GM19395 (cell line): ENCODE results near the gene HOXB5.

Experiments used
- ATAC-seq: cut with Tn5 transposase; IDR thresholded peaks from one replicate; pipeline ENCODE4 v1.9.1; 2021; ENCODE audit warnings: mild to moderate bottlenecking, moderate library complexity; ENCODE audit not compliant: unreplicated experiment

The HOXB5 gene

DNA sequence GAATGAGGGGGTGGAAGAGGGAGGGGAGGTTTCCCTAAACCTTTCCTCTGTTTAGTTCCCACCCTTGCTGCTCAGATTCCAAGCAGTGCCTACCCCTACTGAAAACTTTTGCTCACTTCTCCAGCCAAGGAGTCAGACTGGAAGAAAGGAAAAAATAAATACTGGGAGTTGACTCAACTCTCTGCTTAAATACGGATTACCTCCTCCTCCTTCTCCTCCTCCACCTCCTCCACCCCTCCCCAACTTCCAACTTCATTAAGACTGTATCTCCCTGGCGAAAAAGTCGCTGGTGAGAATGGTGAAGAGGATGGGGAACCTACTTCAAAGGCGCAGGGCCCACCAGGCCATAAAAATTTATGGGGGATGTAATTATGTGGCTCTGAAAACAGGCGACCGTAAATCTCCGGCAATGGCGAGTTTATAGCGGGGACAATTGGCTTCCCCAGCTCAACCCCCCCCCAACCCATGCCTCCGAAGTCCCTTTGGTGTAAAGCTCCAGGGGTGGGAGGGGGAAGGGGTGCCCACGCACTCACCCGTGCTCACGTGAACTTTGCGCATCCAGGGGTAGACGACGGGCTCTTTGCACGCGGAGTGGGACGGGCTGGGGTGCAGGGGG, 16.1 kb downstream of the HOXB5 start:
- ATAC-seq, result peak; percentile 4

DNA sequence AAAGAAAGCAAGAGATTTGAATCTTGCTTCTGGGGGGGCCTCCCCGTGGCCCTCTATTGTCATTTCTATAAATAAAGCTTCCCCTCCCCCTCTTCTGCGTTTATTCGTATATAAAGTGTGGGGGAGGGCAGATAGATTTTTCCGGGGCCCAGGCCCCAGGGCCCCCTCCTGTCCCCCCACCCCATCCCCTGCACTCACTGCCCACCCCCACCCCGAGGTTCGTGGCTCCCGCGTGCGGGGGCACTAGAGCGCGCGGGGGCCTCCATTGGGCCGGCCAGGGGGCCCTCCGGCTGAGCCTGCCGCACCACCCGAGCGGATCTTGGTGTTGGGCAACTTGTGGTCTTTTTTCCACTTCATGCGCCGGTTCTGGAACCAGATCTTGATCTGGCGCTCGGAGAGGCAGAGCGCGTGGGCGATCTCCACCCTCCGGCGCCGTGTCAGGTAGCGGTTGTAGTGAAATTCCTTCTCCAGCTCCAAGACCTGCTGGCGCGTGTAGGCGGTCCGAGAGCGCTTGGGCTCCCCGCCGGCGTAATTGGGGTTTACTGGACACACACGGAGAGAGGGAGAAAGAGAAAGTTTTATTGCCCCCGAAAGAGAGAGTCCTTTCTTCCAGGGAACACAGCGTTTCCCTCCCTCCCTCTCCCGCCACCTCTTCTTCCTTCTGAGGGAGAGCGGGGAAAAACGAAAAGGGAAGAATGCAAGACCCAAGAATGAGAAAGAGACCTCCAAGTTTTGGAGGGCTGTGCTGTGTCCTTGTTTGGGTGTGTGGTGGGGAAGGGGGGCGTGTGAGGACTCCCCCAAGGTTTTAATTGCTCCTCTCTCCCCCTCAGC, 16.9 kb downstream of the HOXB5 start:
- no peak for ATAC-seq

GRCh38 chr17:48575673-48576478, 17.7 kb downstream of the HOXB5 start:
- ATAC-seq, result no peak

DNA sequence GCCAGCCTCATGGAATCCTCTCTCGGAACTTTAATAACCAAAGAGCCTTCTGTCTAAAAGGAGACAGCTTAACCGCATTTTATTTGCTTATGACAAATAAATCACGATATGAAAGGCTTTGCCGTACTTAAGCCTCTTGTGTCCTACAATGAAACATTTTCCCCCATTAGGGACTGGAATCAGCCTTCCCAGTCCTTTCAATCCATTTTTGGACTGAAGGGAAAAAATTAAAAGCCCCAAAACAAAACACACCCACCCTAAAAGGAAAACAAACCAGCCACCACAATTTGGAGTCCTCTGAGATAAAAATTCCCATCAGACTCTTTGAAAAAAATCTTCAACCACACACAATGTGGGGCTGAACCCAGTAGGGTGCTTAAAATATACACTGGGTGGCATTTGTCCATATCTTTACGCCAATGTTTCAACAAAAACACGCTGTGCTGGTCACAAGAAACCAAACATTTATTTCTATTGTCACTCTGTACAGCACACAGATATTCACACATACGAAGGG, 18.5 kb downstream of the HOXB5 start:
- ATAC-seq, result no peak

- ATAC-seq, result no peak
These were observed 19.0 kb downstream of the HOXB5 start for GRCh38 chr17:48574505-48575065.

GRCh38 chr17:48571826-48572417, 21.7 kb downstream of the HOXB5 start:
- ATAC-seq, result no peak

DNA sequence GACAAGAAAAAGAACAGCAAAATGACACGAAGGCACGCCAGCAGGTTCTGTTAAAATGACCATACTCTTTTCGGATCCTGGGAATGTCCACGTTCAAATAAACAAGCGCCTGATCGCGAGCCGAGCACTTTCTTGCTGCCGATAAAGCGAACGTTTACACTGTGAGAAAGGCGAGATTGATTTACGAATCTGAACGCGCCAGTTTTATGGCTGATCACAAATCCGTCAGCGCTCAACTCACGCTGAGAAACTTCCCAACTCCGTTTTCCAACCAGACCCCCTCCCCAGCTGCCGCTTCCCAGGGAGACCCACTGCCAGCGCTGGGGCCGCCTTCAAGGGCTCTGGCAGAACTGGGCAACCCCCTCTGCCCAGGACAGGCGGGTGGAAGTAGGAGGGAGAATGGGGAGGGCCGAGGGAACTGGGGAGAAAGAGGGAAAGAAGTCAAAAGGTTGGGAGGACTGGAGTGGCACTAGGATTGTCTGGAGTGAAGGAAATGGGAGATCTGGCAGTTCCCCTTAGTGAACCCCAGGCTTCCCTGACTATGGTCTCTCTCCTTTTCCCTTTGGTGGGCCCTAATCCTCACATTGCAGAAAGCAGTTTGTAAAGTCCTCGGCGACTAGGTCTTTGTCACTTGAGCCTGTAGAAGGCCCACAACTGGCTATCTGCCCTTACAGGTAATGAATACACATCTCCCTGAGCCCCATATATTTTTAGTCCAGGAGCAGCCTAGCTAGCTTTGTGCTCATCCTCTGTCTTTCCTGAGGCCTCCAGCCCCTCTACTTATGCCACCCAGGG, 22.4 kb downstream of the HOXB5 start:
- ATAC-seq, result no peak

DNA sequence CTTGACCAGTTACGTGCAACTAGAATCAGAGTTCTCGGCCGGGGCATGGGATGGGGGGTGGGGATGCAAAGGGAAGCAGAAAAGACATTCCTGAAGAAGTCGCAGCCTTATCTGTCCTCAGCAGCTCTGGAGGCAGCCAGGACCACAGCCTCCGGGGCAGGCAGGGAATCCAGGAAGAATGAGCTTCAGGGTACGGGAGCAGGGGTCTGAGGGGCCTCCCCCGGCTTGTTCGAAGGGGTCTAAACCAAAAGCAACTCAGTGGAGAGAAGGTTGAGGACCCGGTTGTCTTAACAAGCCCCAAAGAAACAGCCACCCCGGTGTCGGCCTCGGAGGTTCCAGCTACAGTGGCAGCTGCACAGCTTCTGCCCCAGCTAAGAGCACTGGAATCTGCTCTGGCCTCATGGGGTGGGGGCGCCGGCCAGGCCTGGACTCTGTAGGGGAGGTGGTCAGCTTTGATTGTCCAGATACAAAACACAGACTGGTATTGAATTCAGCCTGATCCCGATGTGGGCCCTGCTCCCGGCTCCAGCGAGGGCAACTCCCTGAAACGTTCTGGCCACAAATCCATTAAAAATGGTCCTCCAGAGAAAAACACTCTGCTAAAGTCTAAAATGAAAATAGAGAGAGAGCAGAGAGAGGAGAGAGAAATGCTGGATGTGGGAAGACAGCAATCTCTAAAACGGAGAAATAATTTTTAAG, 23.1 kb downstream of the HOXB5 start:
- ATAC-seq, result no peak

DNA sequence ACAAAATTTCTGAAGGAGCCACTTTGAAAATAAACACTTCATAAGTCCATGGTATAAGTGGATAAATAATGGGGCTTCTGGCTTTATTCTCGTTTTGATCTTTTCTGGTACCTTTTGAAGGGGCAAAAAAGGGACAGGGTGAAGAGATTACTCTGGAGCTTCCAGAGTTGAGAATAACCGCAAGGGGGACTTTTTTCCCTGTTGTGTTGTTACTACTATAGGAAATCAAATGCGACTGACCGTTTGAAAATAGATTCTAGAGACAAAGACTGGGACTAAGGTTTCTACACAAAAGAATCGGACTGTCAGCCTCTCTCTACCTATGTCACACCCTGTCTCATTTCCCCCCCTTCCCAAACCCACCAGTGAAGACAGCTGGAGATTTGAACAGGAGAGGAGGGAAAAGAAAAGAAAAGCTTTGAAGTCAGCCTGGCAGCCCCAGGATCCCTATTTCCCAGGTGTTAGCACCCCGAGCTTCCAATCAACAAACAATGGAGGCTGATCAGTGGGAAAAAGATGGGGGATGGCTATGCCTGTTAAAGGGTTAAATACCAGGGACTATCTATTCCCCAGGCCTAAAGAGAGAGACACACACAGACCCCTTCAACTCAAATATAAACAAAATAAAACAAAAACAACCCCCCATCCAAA, 23.8 kb downstream of the HOXB5 start:
- ATAC-seq, result no peak

GRCh38 chr17:48569240-48569582, 24.4 kb downstream of the HOXB5 start:
- ATAC-seq, result no peak

DNA sequence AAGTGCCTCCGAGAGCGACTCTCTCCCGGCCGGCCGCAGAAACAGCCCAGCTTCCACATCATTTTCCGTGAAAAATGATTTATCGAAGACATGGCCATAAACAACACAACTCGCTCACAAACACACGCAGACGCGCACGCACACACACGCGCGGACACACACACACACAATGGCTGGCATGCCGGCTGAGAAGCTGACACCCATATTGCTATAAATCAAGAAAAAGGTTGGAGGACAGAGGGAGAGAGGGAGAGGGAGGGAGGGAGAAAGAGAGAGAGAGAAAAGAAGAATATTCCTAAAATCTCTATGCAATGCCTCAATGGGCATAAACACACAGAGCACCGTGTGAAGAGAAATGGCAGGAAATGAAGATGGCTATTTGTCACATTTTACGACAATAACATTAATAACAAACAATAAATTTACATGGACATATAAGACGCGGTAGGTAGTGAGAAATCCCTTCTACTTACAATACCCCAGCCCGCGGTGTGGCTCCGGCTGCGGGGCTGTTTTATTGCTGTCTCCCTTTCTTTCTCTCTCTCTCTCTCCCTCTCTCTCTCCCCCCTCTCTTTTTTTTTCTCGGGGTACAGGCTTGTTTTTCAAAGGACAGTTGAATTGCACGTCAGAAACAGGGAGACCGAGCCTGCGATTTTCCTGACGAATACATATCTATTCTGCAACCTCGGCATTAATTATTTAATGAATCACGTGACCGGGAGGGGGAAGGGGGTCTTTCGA, 24.9 kb downstream of the HOXB5 start:
- no peak for ATAC-seq

DNA sequence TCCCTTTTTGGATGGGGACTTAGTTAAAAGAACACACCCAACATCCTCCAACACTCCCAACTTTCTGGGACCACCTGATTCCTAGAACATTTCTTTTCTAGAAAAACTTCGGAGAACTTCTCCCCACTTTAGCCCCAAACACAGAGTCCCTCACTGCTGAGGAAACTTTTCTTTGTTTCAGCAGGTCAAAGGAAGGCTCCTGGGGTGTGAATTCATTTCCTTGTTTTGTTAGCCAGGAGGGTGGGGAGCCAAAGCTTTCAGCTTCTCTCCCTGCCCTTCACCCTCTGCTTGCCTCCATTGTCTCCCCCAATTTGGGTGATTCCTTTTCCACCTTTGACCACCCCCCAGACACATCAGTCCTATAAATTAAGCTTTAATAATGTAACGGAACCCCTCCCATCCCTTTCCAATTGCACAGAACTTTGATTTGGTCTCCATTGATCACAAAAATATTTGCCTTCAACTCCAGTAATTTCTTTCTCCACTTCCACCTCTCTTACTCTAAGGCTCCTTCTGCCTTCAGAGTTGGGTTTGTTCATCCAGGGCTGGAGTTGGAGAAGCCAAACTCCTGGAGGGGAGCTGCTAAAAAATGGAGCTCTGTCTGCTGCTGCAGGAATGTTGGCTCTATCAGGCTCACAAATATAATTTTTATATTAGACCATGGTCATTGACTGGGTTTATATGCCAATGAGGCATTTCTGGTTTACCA, 25.8 kb downstream of the HOXB5 start:
- no peak for ATAC-seq

DNA sequence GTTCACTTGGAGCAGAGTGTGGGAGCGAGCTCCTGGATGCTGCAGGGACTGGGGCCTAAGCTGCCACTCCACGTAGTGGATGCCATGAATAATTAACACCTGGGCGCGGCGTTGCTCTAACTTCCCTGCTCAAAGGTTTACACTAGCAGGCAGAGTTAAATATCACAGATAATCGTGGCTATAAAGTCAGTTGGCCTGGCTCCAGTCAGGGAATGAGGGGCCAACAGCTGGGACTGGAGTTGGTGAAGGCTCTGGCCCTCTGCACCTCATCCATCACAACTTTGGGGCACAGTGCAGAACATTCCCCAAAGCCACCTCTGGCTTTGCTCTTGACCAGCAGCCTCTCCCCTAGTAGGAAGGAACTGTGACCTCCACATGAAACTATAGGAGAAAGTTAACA, 26.4 kb downstream of the HOXB5 start:
- no peak for ATAC-seq

GRCh38 chr17:48566717-48567116, 26.9 kb downstream of the HOXB5 start:
- ATAC-seq, result no peak

DNA sequence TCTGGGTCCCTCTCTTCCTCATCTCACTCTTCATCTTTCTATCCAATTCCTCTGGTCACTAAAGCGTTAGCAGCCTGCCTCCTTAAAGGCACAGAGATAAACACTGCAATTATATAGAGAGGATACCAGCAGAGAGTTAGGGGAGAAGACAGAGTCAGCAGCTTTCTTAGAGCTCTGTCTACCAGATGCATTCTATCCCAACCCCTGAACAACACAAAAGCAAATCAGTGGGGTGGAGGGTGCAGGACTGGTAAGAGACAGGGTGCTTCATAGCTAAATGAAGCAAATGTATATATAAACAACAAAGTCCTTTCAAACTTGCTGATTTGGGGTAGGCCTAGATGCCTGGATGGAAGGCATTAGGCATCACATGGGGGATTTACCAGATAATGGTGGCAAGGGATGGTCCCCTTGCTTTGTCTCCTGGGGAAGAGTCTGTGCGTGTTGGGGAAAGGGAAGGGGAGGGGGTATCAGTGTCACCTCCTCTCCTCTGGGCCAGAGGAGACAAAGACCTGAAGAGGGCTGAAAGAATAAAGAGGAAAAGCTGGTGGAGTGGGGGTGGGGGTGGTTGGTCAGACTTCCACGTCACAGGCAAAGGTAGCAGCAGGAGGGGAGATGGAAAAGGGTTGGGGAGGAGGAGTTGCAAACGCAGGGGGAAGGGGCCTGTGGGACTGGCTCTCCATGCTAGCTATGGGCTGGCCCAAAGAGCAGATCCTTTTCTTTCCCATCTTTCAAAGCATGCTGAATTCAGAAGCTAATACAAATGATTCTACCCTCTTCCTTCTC, 27.5 kb downstream of the HOXB5 start:
- ATAC-seq, result no peak

DNA sequence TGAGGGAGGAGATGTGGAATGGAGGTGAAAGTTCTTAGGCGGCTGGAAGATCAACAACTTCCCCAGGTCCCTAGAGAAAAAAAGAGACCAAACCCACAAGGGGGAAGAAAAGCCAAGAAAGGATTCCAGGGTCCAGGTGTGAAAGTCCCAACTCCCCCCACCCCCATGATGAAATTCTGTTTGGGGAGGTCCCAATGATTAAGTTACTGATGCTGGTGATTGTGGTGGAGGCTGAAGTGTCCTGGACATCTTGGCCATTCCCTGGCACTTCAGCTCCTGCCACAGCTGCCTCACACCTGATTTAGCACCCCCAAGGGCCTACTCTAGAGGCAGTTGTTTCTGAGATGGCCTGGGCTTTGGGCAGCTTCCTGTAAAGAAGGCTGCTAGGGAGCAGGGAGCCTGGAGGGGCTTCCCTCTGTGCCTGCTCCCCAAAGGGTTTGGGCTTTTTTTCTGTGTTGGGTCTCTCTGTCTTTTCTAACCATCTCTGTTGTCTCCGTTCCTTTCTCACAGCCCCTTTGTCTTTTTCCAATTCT, 28.5 kb downstream of the HOXB5 start:
- ATAC-seq, result no peak
